GM12875 (cell line): ENCODE data around the gene IL6R.

Source experiments
- H3K4me3 ChIP-seq: one replicate; pipeline ENCODE4 v1.5.1; 2011; ENCODE audit warnings: low read depth, low read length, control low read depth
- TF ChIP-seq, protein P1 (sequence below): IDR thresholded peaks from 2 replicates; pipeline ENCODE4 v1.5.1; 2011; ENCODE audit warnings: low read depth, mild to moderate bottlenecking, control low read depth, inconsistent platforms, low read length, moderate library complexity, borderline replicate concordance; ENCODE audit not compliant: insufficient read depth

Gene IL6R

DNA sequence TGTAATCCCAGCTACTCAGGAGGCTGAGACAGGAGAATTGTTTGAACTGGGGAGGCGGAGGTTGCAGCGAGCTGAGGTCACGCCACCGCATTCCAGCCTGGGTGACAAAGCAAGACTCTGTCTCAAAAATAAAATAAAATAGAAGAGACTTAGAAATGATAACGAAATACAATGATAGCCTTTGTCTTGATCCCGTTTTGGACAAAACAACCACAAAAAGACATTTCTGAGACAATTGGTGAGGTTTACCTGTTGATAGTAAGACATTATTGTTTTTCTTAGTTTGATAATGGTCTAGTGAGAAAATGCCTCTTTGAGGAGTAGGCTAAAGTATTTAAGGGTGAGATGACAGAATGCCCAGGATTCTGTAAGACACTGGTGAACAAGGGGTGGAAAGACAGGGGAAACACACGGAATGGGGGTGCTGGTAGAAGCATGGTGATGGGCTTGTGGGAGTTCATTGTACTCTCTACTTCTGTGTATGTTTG lies 109.0 kb downstream of the IL6R start:
- TF ChIP-seq, protein P1, sequence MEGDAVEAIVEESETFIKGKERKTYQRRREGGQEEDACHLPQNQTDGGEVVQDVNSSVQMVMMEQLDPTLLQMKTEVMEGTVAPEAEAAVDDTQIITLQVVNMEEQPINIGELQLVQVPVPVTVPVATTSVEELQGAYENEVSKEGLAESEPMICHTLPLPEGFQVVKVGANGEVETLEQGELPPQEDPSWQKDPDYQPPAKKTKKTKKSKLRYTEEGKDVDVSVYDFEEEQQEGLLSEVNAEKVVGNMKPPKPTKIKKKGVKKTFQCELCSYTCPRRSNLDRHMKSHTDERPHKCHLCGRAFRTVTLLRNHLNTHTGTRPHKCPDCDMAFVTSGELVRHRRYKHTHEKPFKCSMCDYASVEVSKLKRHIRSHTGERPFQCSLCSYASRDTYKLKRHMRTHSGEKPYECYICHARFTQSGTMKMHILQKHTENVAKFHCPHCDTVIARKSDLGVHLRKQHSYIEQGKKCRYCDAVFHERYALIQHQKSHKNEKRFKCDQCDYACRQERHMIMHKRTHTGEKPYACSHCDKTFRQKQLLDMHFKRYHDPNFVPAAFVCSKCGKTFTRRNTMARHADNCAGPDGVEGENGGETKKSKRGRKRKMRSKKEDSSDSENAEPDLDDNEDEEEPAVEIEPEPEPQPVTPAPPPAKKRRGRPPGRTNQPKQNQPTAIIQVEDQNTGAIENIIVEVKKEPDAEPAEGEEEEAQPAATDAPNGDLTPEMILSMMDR, result no peak

DNA sequence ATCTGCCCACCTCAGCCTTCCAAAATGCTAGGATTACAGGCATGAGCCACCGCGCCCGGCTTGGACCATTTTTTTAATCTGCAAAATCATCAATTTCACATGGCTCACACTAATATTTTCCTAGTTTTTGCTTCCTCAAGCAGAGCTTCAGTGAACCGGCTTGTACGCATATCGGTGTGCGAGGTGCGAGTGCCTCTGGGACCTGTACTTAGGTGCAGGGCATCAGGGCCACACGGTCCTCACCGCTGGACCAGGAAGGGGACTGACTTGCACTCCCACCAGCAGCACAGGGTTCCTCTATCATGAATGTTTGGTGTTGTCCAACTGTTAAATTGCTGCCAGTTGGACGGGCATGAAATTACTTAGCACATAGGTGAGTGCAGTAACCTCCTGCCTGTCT lies 112.5 kb downstream of the IL6R start:
- TF ChIP-seq, protein P1, result no peak
- H3K4me3 ChIP-seq, result no peak overlapping the region

More for the DNA sequence above, 109.0 kb downstream of the IL6R start:
- H3K4me3 ChIP-seq, result no peak overlapping the region
